ENCODE results near the gene F10. TPM values are rescaled to one million over a fixed set of nuclear protein-coding genes. Genes with fewer than 3 reads are reported as not detected.

F10 gene
- total and polyA plus RNA-seq, 9 of the 15 experiments (the other 6 are each of a cell fraction or from before 2014, with no cell fraction given), result 0.04 to 0.09 (median 0.07) TPM; not detected in 5

DNA sequence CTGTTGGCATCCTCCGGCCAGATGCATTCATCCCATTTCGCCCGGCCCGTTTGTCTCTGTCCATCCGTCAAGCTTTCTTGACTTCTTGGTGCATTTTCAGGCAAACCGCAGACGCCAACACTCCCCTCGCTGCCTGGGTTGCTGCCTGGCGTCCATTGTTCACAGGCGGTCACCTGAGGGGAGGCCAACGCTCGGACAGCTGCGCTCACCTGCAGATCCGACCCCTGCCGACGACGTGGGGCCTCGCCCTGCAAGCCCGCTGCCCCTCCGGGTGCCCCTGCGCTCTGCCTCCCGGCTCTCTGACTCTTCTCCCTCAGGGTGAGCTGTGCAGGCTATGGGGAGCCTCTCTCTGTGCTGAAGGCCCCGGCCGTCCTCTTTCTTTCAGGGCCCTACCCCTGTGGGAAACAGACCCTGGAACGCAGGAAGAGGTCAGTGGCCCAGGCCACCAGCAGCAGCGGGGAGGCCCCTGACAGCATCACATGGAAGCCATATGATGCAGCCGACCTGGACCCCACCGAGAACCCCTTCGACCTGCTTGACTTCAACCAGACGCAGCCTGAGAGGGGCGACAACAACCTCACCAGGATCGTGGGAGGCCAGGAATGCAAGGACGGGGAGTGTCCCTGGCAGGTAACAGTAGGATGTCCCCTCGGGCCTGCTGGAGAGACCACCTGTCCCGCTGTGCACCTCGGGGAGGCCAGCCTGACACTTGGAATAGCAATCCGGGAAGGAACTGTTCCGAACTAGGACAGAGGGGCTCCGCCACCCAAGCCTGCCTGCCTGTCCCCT is 21.1 kb downstream of the F10 start:
- H3K4me3 ChIP-seq, result no peak overlapping the region
- H3K9me3 ChIP-seq (replicated peaks; ENCODE audit: control insufficient read depth, insufficient read depth, low read depth, low read length), result no peaks in the 10 kb centered on the region
- no peak overlapping the region for H3K9ac ChIP-seq (ENCODE audit: insufficient read depth in 1 of 2, low read depth in 2 of 2, low read length in 2 of 2)
- intact Hi-C loops (cut with micrococcal nuclease), result no loop called here
- no peaks in the 10 kb centered on the region for H3K79me2 ChIP-seq (ENCODE audit: control insufficient read depth, insufficient read depth, low read length)
- TF ChIP-seq RBM22 (IDR thresholded peaks at IDR 0.05; ENCODE audit: low read depth, low read length, poor library complexity, severe bottlenecking) (no peak), HDAC2 (IDR thresholded peaks at IDR 0.05) (no peak)
- FAIRE-seq, result no peak
- no peaks in the 10 kb centered on the region for H4K20me1 ChIP-seq (replicated peaks; ENCODE audit: control insufficient read depth, insufficient read depth, low read length)
- H3K36me3 ChIP-seq (ENCODE audit: control insufficient read depth, insufficient read depth, low read length), result no peaks in the 10 kb centered on the region
- H2AFZ ChIP-seq (ENCODE audit: low read depth, low read length), result no peak overlapping the region
- H3K27ac ChIP-seq (ENCODE audit: extremely low read depth, low read depth, low read length), result no peak overlapping the region
- in situ Hi-C loops (cut with MboI), result no loop called here
- no peak overlapping the region for H3K4me2 ChIP-seq (ENCODE audit: insufficient read depth, low read length)
- no TSS peak for BruUV-seq (replicated peaks)
- no peak for ATAC-seq
- POLR2A ChIA-PET, result no interaction called here
- 2% methylated on average over 23 of the region's 39 CpGs for WGBS (ENCODE audit: insufficient coverage, low coverage, missing lambda C conversion rate)
- peaks cover 19 to 36% of the 10 kb centered on the region in 2 experiments; a peak in 4 of 5 replicates for H3K27me3 ChIP-seq (ENCODE audit: control insufficient read depth in 2 of 2, insufficient read depth in 2 of 2, low read length in 2 of 2)
- peaks cover 5 to 14% of the 10 kb centered on the region in 2 experiments; a peak in 3 of 5 replicates for H3K4me1 ChIP-seq (replicated peaks in 1 of 2; ENCODE audit: control insufficient read depth in 2 of 2, insufficient read depth in 2 of 2, low read length in 2 of 2)
- CTCF ChIA-PET (ENCODE audit: low intra/inter-chr PET ratio), result no interaction called here
- no peaks in the 10 kb centered on the region for H3K9me1 ChIP-seq (ENCODE audit: control insufficient read depth, insufficient read depth, low read length)
- no peak for DNase-seq (ENCODE audit: extremely low read depth in 1 of 4, low spot score in 3 of 4)

- Histone ChIP-seq H3K27ac (ENCODE audit: extremely low read depth, low read depth, low read length) (no peak overlapping the region), H3K79me2 (ENCODE audit: control insufficient read depth, insufficient read depth, low read length) (no peaks in the 10 kb centered on the region), H3K9me1 (ENCODE audit: control insufficient read depth, insufficient read depth, low read length) (no peaks in the 10 kb centered on the region), H4K20me1 (replicated peaks; ENCODE audit: control insufficient read depth, insufficient read depth, low read length) (no peaks in the 10 kb centered on the region), H3K4me3 (no peak overlapping the region), H3K4me2 (ENCODE audit: insufficient read depth, low read length) (no peak overlapping the region), H3K36me3 (ENCODE audit: control insufficient read depth, insufficient read depth, low read length) (no peaks in the 10 kb centered on the region), H3K27me3 (ENCODE audit: control insufficient read depth in 2 of 2, insufficient read depth in 2 of 2, low read length in 2 of 2) (peaks cover 19 to 40% of the 10 kb centered on the region in 2 experiments; a peak in 4 of 5 replicates), H3K9ac (ENCODE audit: insufficient read depth in 1 of 2, low read depth in 2 of 2, low read length in 2 of 2) (no peak overlapping the region), H3K9me3 (replicated peaks; ENCODE audit: control insufficient read depth, insufficient read depth, low read depth, low read length) (no peaks in the 10 kb centered on the region), H2AFZ (ENCODE audit: low read depth, low read length) (no peak overlapping the region), H3K4me1 (replicated peaks in 1 of 2; ENCODE audit: control insufficient read depth in 2 of 2, insufficient read depth in 2 of 2, low read length in 2 of 2) (peaks cover under 1 to 19% of the 10 kb centered on the region in 2 experiments; a peak in 3 of 5 replicates)
- 2% methylated on average over 11 of the region's 12 CpGs for WGBS (ENCODE audit: insufficient coverage, low coverage, missing lambda C conversion rate)
- CTCF ChIA-PET (ENCODE audit: low intra/inter-chr PET ratio), result no interaction called here
- TF ChIP-seq SMARCA4 (IDR thresholded peaks at IDR 0.05) (no peak), ZNF589 (CRISPR knock-in tag; IDR thresholded peaks at IDR 0.05; ENCODE audit: low read depth) (no peak), FOXM1 (IDR thresholded peaks at IDR 0.05; ENCODE audit: low read depth) (no peak), FOXM1 (CRISPR knock-in tag; IDR thresholded peaks at IDR 0.05; ENCODE audit: low read depth) (no peak), CBX8 (IDR thresholded peaks at IDR 0.05; ENCODE audit: borderline replicate concordance, extremely low read depth, low read depth, low read length, poor library complexity, severe bottlenecking) (no peak), MAZ (CRISPR knock-in tag; conservative IDR thresholded peaks at IDR 0.05 in 1 of 2, IDR thresholded peaks at IDR 0.05 in 1 of 2) (no peak), HNRNPUL1 (IDR thresholded peaks at IDR 0.05; ENCODE audit: low read length) (no peak), MEF2A (IDR thresholded peaks at IDR 0.05; ENCODE audit: control insufficient read depth, low read depth, low read length) (no peak), POLR2H (tag; IDR thresholded peaks at IDR 0.05; ENCODE audit: low read depth) (no peak), ZFP36 (IDR thresholded peaks at IDR 0.05; ENCODE audit: low read depth, low read length, partially characterized antibody) (no peak), HLTF (IDR thresholded peaks at IDR 0.05) (no peak), BRF1 (IDR thresholded peaks at IDR 0.05; ENCODE audit: borderline replicate concordance, extremely low read depth, insufficient read length) (no peak)
- TF ChIP-seq, protein P1, sequence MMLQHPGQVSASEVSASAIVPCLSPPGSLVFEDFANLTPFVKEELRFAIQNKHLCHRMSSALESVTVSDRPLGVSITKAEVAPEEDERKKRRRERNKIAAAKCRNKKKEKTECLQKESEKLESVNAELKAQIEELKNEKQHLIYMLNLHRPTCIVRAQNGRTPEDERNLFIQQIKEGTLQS (IDR thresholded peaks at IDR 0.05), result no peak
- TF ChIP-seq, protein P1 (CRISPR knock-in tag; conservative IDR thresholded peaks at IDR 0.05), result no peak
- BruUV-seq (replicated peaks), result no TSS peak
- FAIRE-seq (no peak), ATAC-seq (no peak), DNase-seq (ENCODE audit: extremely low read depth in 1 of 4, low spot score in 3 of 4) (no peak)
- POLR2A ChIA-PET, result no interaction called here
- intact Hi-C loops (cut with micrococcal nuclease) (no loop called here), in situ Hi-C loops (cut with MboI) (no loop called here)
Observed at GRCh38 chr13:113144255-113144629, 21.6 kb downstream of the F10 start.

All from K562 (cell line).